HCT116 (cell line): Measurements from ENCODE around the gene ACRV1. TPM values are rescaled to one million over a fixed set of nuclear protein-coding genes. Genes with fewer than 3 reads are reported as not detected.

Experiments used
- ATAC-seq: fragments of 200-7000 bp; cut with Tn5 transposase; 2 replicates; pipeline ENCODE4 v1.9.1; 2020; ENCODE audit warnings: mild to moderate bottlenecking, moderate library complexity
- BruUV-seq: library from RNA; stranded (reverse); fragments of 400-500 nt; replicated peaks from 2 replicates; lab custom pipeline; 2021; lab: Mats Ljungman, UMichigan
- CTCF ChIA-PET: fragments of 300-600 bp; sonication (Branson Sonifier 250); formaldehyde crosslinking; loops from one replicate; lab custom pipeline; 2021; ENCODE audit warnings: antibody characterized with exemption; lab: Charles Lee
- POLR2A ChIA-PET: fragments of 300-600, 350-600 bp; sonication (Branson Sonifier 250); formaldehyde crosslinking; loops from one replicate; lab custom pipeline; 2021; ENCODE audit warnings: antibody characterized with exemption; lab: Charles Lee
- RAD21 ChIA-PET, 2 experiments: fragments of 300-600 bp; sonication (Branson Sonifier 250); formaldehyde crosslinking; loops; one replicate each; lab custom pipeline; 2023; ENCODE audit warnings: low total read pairs in 2 of 2; ENCODE audit not compliant: uncharacterized antibody in 2 of 2, unreplicated experiment in 2 of 2, low non-redundant PET in 1 of 2; lab: Charles Lee
- DNase-seq: peaks from one replicate; pipeline ENCODE4 v3.0.0-alpha.2; 2010; ENCODE audit warnings: low read depth, low spot score
- H2AFZ ChIP-seq: fragments of 200-600 bp; shearing (Covaris generic), sonication (generic); 2 replicates; pipeline ENCODE4 v1.6.1; 2017; ENCODE audit warnings: low read depth, mixed run types, mixed read lengths, antibody characterized with exemption, low read length; ENCODE audit not compliant: poor library complexity, severe bottlenecking
- H3K27ac ChIP-seq: 2 replicates; pipeline ENCODE4 v1.5.1; 2012; ENCODE audit warnings: low read depth, low read length
- H3K27me3 ChIP-seq: fragments of 200-600 bp; sonication (generic); 2 replicates; pipeline ENCODE4 v1.6.1; 2016; ENCODE audit warnings: mixed run types, low read length, mixed read lengths; ENCODE audit not compliant: insufficient read depth
- H3K36me3 ChIP-seq, 2 experiments: fragments of 200-500 bp in 1 of 2; fragments of 200-600 bp in 1 of 2; sonication (Bioruptor generic) in 1 of 2; sonication (generic) in 1 of 2; 2 replicates each; pipeline versions ENCODE4 v1.5.1 to v1.6.1; 2014 to 2016; ENCODE audit warnings: low read length in 2 of 2, inconsistent platforms in 1 of 2, mixed read lengths in 1 of 2, mixed run types in 1 of 2; ENCODE audit not compliant: insufficient read depth in 2 of 2, control insufficient read depth in 1 of 2
- H3K4me1 ChIP-seq, 2 experiments: fragments of 200-600 bp in 1 of 2; sonication (generic) in 1 of 2; 2 replicates each; pipeline versions ENCODE4 v1.5.1 to v1.6.1; 2012 to 2017; ENCODE audit warnings: low read length in 2 of 2, inconsistent platforms in 1 of 2, mild to moderate bottlenecking in 1 of 2, mixed read lengths in 1 of 2, mixed run types in 1 of 2, moderate library complexity in 1 of 2; ENCODE audit not compliant: insufficient read depth in 2 of 2, control insufficient read depth in 1 of 2
- H3K4me2 ChIP-seq: fragments of 200-600 bp; sonication (generic); 2 replicates; pipeline ENCODE4 v1.6.1; 2017; ENCODE audit warnings: mixed run types, low read length, mixed read lengths
- H3K4me3 ChIP-seq, 2 experiments: fragments of 200-600 bp in 1 of 2; sonication (generic) in 1 of 2; replicated peaks in 1 of 2; 2 replicates each; pipeline ENCODE4 v1.5.1; 2011 to 2016; ENCODE audit warnings: low read length in 2 of 2, control low read depth in 1 of 2, low read depth in 1 of 2, mild to moderate bottlenecking in 1 of 2, mixed read lengths in 1 of 2, mixed run types in 1 of 2
- H3K79me2 ChIP-seq: fragments of 200-600 bp; sonication (generic); 2 replicates; pipeline ENCODE4 v1.6.1; 2017; ENCODE audit warnings: mild to moderate bottlenecking, mixed run types, low read length, moderate library complexity, mixed read lengths; ENCODE audit not compliant: insufficient read depth
- H3K9ac ChIP-seq: fragments of 200-600 bp; sonication (generic); 2 replicates; pipeline ENCODE4 v1.6.1; 2016; ENCODE audit warnings: low read length, mixed read lengths
- H3K9me2 ChIP-seq: fragments of 200-600 bp; sonication (generic), shearing (Covaris generic); 2 replicates; pipeline ENCODE4 v1.6.1; 2017; ENCODE audit warnings: mixed run types, mild to moderate bottlenecking, moderate library complexity; ENCODE audit not compliant: insufficient read depth
- H3K9me3 ChIP-seq, 2 experiments: fragments of 200-500 bp in 1 of 2; fragments of 200-600 bp in 1 of 2; sonication (Bioruptor generic) in 1 of 2; sonication (generic) in 1 of 2; 2 replicates each; pipeline ENCODE4 v1.6.1; 2014 to 2017; ENCODE audit warnings: low read length in 2 of 2, mixed read lengths in 2 of 2, inconsistent platforms in 1 of 2, low read depth in 1 of 2, mild to moderate bottlenecking in 1 of 2, mixed run types in 1 of 2, moderate library complexity in 1 of 2; ENCODE audit not compliant: control insufficient read depth in 1 of 2, insufficient read depth in 1 of 2
- H4K20me1 ChIP-seq: fragments of 200-600 bp; sonication (generic), shearing (Covaris generic); 2 replicates; pipeline ENCODE4 v1.6.1; 2017; ENCODE audit warnings: mixed run types, mild to moderate bottlenecking, moderate library complexity; ENCODE audit not compliant: insufficient read depth
- CBX3 ChIP-seq: IDR thresholded peaks from 2 replicates; pipeline ENCODE4 v1.6.1; 2012; ENCODE audit warnings: low read depth
- CEBPB ChIP-seq: IDR thresholded peaks from 2 replicates; pipeline ENCODE4 v1.6.1; 2012; ENCODE audit warnings: low read depth
- CTCF ChIP-seq, 3 experiments: fragments of 200-600 bp in 1 of 3; sonication (generic) in 1 of 3; IDR thresholded peaks in 2 of 3; conservative IDR thresholded peaks in 1 of 3; 2 replicates each; pipeline ENCODE4 v1.5.1; 2012 to 2017; ENCODE audit warnings: low read depth in 2 of 3, low read length in 2 of 3, antibody characterized with exemption in 1 of 3, borderline replicate concordance in 1 of 3, control low read depth in 1 of 3, mild to moderate bottlenecking in 1 of 3, mixed read lengths in 1 of 3, mixed run types in 1 of 3, moderate library complexity in 1 of 3; ENCODE audit not compliant: insufficient read depth in 1 of 3
- EGR1 ChIP-seq: IDR thresholded peaks from 2 replicates; pipeline ENCODE4 v1.6.1; 2012; ENCODE audit warnings: low read depth
- ELF1 ChIP-seq: IDR thresholded peaks from 2 replicates; pipeline ENCODE4 v1.6.1; 2012; ENCODE audit warnings: low read depth, borderline replicate concordance
- JUND ChIP-seq: IDR thresholded peaks from 2 replicates; pipeline ENCODE4 v1.6.1; 2012
- MAX ChIP-seq: IDR thresholded peaks from 2 replicates; pipeline ENCODE4 v1.6.1; 2012
- REST ChIP-seq: IDR thresholded peaks from 2 replicates; pipeline ENCODE4 v1.6.1; 2012; ENCODE audit warnings: low read depth
- SIN3A ChIP-seq: IDR thresholded peaks from 2 replicates; pipeline ENCODE4 v1.6.1; 2012; ENCODE audit warnings: low read depth
- TCF7L2 ChIP-seq: IDR thresholded peaks from 2 replicates; pipeline ENCODE4 v1.7.0; 2011; ENCODE audit warnings: borderline replicate concordance, inconsistent platforms; ENCODE audit not compliant: insufficient read depth, insufficient read length; ENCODE audit errors: extremely low read depth
- YY1 ChIP-seq: IDR thresholded peaks from 2 replicates; pipeline ENCODE4 v1.6.1; 2011; ENCODE audit warnings: low read length, low read depth, moderate library complexity, mild to moderate bottlenecking; ENCODE audit not compliant: insufficient replicate concordance; ENCODE audit errors: extremely low read depth
- ZBTB33 ChIP-seq: IDR thresholded peaks from 2 replicates; pipeline ENCODE4 v1.6.1; 2011; ENCODE audit warnings: mild to moderate bottlenecking, low read length, moderate library complexity; ENCODE audit not compliant: insufficient replicate concordance; ENCODE audit errors: extremely low read depth
- ZFX ChIP-seq: fragments of 450-650 bp; IDR thresholded peaks from 2 replicates; pipeline ENCODE4 v1.6.1; 2017
- intact Hi-C: fragments of 100-400 bp; cut with micrococcal nuclease; formaldehyde crosslinking; loops from 2 replicates; pipeline ENCODE4 v1.10.0; 2022
- total RNA-seq: library from RNA; stranded (reverse); gene quantifications from one replicate; pipeline ENCODE4 v1.2.1, GENCODE V29; 2021; ENCODE audit not compliant: unreplicated experiment

The ACRV1 gene
- total RNA-seq, 1 experiment from 2014 or later = not detected

DNA sequence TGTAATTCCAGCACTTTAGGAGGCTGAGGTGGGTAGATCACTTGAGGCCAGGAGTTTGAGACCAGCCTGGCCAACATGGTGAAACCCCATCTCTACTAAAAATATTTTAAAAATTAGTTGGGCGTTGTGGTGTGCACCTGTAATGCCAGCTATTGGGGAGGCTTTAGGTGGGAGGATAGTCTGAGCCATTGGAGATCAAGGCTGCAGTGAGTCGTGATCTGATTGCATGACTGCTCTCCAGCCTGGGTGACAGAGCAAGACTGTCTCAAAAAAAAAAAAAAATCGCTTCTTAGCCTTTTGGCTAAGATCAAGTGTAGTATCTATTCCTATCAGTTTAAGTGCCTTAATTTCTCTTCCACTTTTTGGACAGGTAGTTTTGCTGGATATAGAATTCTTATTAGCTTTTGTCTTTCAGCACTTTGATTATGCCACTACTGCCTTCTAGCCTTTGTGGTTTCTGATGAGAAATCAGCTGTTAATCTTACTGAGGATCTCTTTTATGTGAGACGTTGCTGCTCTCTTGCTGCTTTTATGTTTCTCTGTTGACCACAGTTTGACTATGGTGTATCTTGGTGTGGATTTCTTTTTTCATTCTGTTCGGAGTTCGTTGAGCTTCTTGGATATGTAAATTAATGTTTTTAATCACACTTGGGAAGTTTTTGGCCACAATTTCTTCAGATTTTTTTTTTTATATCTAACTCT, 31.0 kb downstream of the ACRV1 start:
- no peaks in the 10 kb centered on the region for H3K27me3 ChIP-seq
- DNase-seq (no peak), ATAC-seq (no peak)
- ChIA-PET RAD21 (no interaction called here), CTCF (interaction anchor here (0.9 kb wide), 1 partner anchor 30 kb away, joined by 3 read pairs; no protein-coding TSS in a partner anchor), POLR2A (interaction anchor here (0.7 kb wide), 1 partner anchor 67 kb away, joined by 3 read pairs; no protein-coding TSS in a partner anchor)
- H3K9me2 ChIP-seq = no peaks in the 10 kb centered on the region
- H3K4me2 ChIP-seq = no peak overlapping the region
- H3K36me3 ChIP-seq = peaks cover 13 to 24% of the 10 kb centered on the region in 2 experiments; a peak in 3 of 4 replicates
- TF ChIP-seq EGR1 = no peak
- no peak for TF ChIP-seq ZBTB33
- TF ChIP-seq REST = no peak
- no peak for TF ChIP-seq YY1
- TF ChIP-seq CTCF (IDR thresholded peaks at IDR 0.05 in 2 of 3, conservative IDR thresholded peaks at IDR 0.05 in 1 of 3; ENCODE audit: borderline replicate concordance in 1 of 3, insufficient read depth in 1 of 3, low read depth in 2 of 3, low read length in 2 of 3) = no peak
- TF ChIP-seq TCF7L2 = no peak
- TF ChIP-seq SIN3A = no peak
- no peak for TF ChIP-seq CBX3
- TF ChIP-seq ELF1 = no peak
- no peak for TF ChIP-seq MAX
- TF ChIP-seq CEBPB = no peak
- no peak for TF ChIP-seq JUND
- TF ChIP-seq ZFX = no peak
- no peak overlapping the region for H3K9ac ChIP-seq
- intact Hi-C loops = no loop called here
- peaks cover 30% of the 10 kb centered on the region for H3K79me2 ChIP-seq
- no peaks in the 10 kb centered on the region for H3K4me1 ChIP-seq
- H3K4me3 ChIP-seq = no peak overlapping the region
- no peaks in the 10 kb centered on the region for H3K9me3 ChIP-seq
- 0 out of 2 replicates have a peak, but pooled peaks cover 5% of the 10 kb centered on the region for H4K20me1 ChIP-seq
- no peak overlapping the region for H2AFZ ChIP-seq
- H3K27ac ChIP-seq = no peak overlapping the region
- no TSS peak for BruUV-seq
